B cell (primary cell): ENCODE data around the gene CORO2B. TPM values are rescaled to one million over a fixed set of nuclear protein-coding genes. Genes with fewer than 3 reads are reported as not detected.

Experiments used
- ATAC-seq: fragments of 200-7000 bp; cut with Tn5 transposase; one replicate; pipeline ENCODE4 v1.10.0; 2021; ENCODE audit warnings: low read depth, mild to moderate bottlenecking, moderate number of reproducible peaks, moderate library complexity
- CTCF ChIA-PET: fragments of 350-600 bp; sonication (Branson Sonifier 250); formaldehyde crosslinking; loops from one replicate; lab custom pipeline; 2021; ENCODE audit warnings: antibody characterized with exemption, inconsistent platforms; lab: Charles Lee
- POLR2A ChIA-PET: fragments of 350-600 bp; sonication (Branson Sonifier 250); formaldehyde crosslinking; loops from one replicate; lab custom pipeline; 2021; ENCODE audit warnings: antibody characterized with exemption; lab: Charles Lee
- DNase-seq: peaks from one replicate; pipeline ENCODE4 v3.0.0; 2013
- H2AFZ ChIP-seq: 2 replicates; pipeline ENCODE4 v1.6.1; 2012; ENCODE audit warnings: mild to moderate bottlenecking, low read depth, low read length; ENCODE audit not compliant: insufficient read depth, poor library complexity, severe bottlenecking
- H3K27ac ChIP-seq, 2 donors: 1 replicate in 1 of 2; 2 replicates in 1 of 2; pipeline ENCODE4 v1.5.1; 2012 to 2013; ENCODE audit warnings: low read length in 2 of 2, mild to moderate bottlenecking in 2 of 2, moderate library complexity in 1 of 2
- H3K27me3 ChIP-seq, 4 experiments: fragments of 200-600 bp in 1 of 4; sonication (generic) in 1 of 4; replicated peaks in 1 of 4; 1 replicate in 2 of 4; 2 replicates in 2 of 4; pipeline versions ENCODE4 v1.6.1 to v1.7.0; 2013 to 2016; ENCODE audit warnings: low read length in 3 of 4, mild to moderate bottlenecking in 2 of 4, mixed read lengths in 1 of 4, moderate library complexity in 1 of 4; ENCODE audit not compliant: insufficient read depth in 4 of 4, control insufficient read depth in 3 of 4; ENCODE audit errors: control extremely low read depth in 1 of 4
- H3K36me3 ChIP-seq, 2 experiments: replicated peaks in 1 of 2; 1 replicate in 1 of 2; 2 replicates in 1 of 2; pipeline versions ENCODE4 v1.6.1 to v1.7.1; 2013; ENCODE audit warnings: low read length in 1 of 2; ENCODE audit not compliant: insufficient read depth in 2 of 2, control insufficient read depth in 1 of 2; ENCODE audit errors: control extremely low read depth in 1 of 2, extremely low read depth in 1 of 2
- H3K4me1 ChIP-seq, 2 donors: fragments of 200-600 bp in 1 of 2; sonication (generic) in 1 of 2; 1 replicate in 1 of 2; 2 replicates in 1 of 2; pipeline versions ENCODE4 v1.5.1 to v1.6.1; 2013 to 2017; ENCODE audit warnings: low read length in 2 of 2; ENCODE audit not compliant: control insufficient read depth in 2 of 2, insufficient read depth in 2 of 2
- H3K4me2 ChIP-seq: replicated peaks from 2 replicates; pipeline ENCODE3; 2012; ENCODE audit warnings: mild to moderate bottlenecking, low read depth, low read length; ENCODE audit not compliant: poor library complexity, severe bottlenecking
- H3K4me3 ChIP-seq, 5 experiments: fragments of 200-600 bp in 1 of 5; sonication (generic) in 1 of 5; 1 replicate in 3 of 5; 2 replicates in 2 of 5; pipeline versions ENCODE4 v1.5.1 to v1.7.0; 2011 to 2016; ENCODE audit warnings: low read length in 4 of 5, mild to moderate bottlenecking in 4 of 5, low read depth in 2 of 5, control low read depth in 1 of 5, moderate library complexity in 1 of 5; ENCODE audit not compliant: insufficient read depth in 1 of 5; ENCODE audit errors: control extremely low read depth in 1 of 5, extremely low read depth in 1 of 5
- H3K79me2 ChIP-seq: fragments of 200-600 bp; sonication (generic); one replicate; pipeline ENCODE4 v1.6.0; 2016; ENCODE audit warnings: low read length; ENCODE audit not compliant: control insufficient read depth, insufficient read depth
- H3K9ac ChIP-seq: fragments of 200-600 bp; sonication (generic); 2 replicates; pipeline ENCODE4 v1.6.1; 2017; ENCODE audit warnings: mild to moderate bottlenecking, low read length, moderate library complexity
- H3K9me3 ChIP-seq, 3 donors: one replicate each; pipeline versions ENCODE4 v1.6.1 to v1.7.1; 2013; ENCODE audit warnings: low read length in 2 of 3; ENCODE audit not compliant: control insufficient read depth in 2 of 3, insufficient read depth in 1 of 3; ENCODE audit errors: control extremely low read depth in 1 of 3
- H4K20me1 ChIP-seq: 2 replicates; pipeline ENCODE4 v1.6.0; 2012; ENCODE audit warnings: mild to moderate bottlenecking, low read length; ENCODE audit not compliant: insufficient read depth, control insufficient read depth, poor library complexity, severe bottlenecking
- H3K27ac Mint-ChIP-seq: one replicate; pipeline ENCODE4 v1.8.0; 2021; ENCODE audit warnings: mixed read lengths
- H3K27me3 Mint-ChIP-seq: one replicate; pipeline ENCODE4 v1.8.0; 2021; ENCODE audit warnings: mixed read lengths
- H3K4me1 Mint-ChIP-seq: one replicate; pipeline ENCODE4 v1.8.0; 2021; ENCODE audit warnings: mixed read lengths
- H3K4me3 Mint-ChIP-seq: one replicate; pipeline ENCODE4 v1.8.0; 2021; ENCODE audit warnings: mixed read lengths
- H3K9me3 Mint-ChIP-seq: one replicate; pipeline ENCODE4 v1.8.0; 2022; ENCODE audit warnings: mixed read lengths; ENCODE audit not compliant: insufficient read depth
- CTCF ChIP-seq: fragments of 200-600 bp; IDR thresholded peaks from one replicate; pipeline ENCODE4 v1.8.0; 2022; ENCODE audit warnings: antibody characterized with exemption, mild to moderate bottlenecking
- EZH2 ChIP-seq: IDR thresholded peaks from 2 replicates; pipeline ENCODE4 v1.6.1; 2012; ENCODE audit warnings: borderline replicate concordance, low read depth, mild to moderate bottlenecking, moderate library complexity, low read length; ENCODE audit not compliant: insufficient read depth, poor library complexity, severe bottlenecking
- whole genome bisulfite sequencing: methylation state at CpG from one replicate; pipeline ENCODE4 v1.1.5; 2013; ENCODE audit warnings: missing lambda C conversion rate; ENCODE audit not compliant: insufficient coverage; 5-methylcytosine and 5-hydroxymethylcytosine counted together
- intact Hi-C: fragments of 100-400 bp; cut with micrococcal nuclease; formaldehyde crosslinking; loops from one replicate; pipeline ENCODE4 v1.10.0; 2022
- polyA plus RNA-seq: library from polyadenylated mRNA; depleted of rRNA; stranded (reverse); fragments of >200 nt; gene quantifications from 2 replicates; pipeline ENCODE4 v1.2.3, GENCODE V29; 2012
- total RNA-seq, 2 donors: library from RNA; stranded (reverse); fragments of 120-200 nt in 1 of 2; gene quantifications; 1 replicate in 1 of 2; 2 replicates in 1 of 2; pipeline versions ENCODE4 v1.2.3 to v1.2.4, GENCODE V29; 2013 to 2022

Gene CORO2B
- total and polyA plus RNA-seq, 2 donors (not counting 1 experiment from before 2014, with no cell fraction given): 9.5 to 11.3 TPM

GRCh38 chr15:68655686-68656437 is 77.1 kb downstream of the CORO2B start:
- 100% methylated on average over 1 of the region's 8 CpGs for WGBS
- Histone ChIP-seq H3K4me3 (no peak overlapping the region), H3K9me3 (peaks cover 0 to 2% (median 0%) of the 10 kb centered on the region in 3 donors), H3K9ac (no peak overlapping the region), H3K27me3 (peaks cover 0 to 2% (median 0%) of the 10 kb centered on the region in 4 experiments), H3K79me2 (no peaks in the 10 kb centered on the region), H4K20me1 (no peaks in the 10 kb centered on the region), H2AFZ (no peak overlapping the region), H3K27ac (no peak overlapping the region), H3K36me3 (no peaks in the 10 kb centered on the region), H3K4me2 (no peak overlapping the region), H3K4me1 (no peaks in the 10 kb centered on the region)
- TF ChIP-seq CTCF: no peak
- no peak for TF ChIP-seq EZH2
- no peak for ATAC-seq
- no peak for DNase-seq
- ChIA-PET CTCF (interaction anchor here (5.9 kb wide), 1 partner anchor 19 kb away, joined by 37 read pairs; no protein-coding TSS in a partner anchor), POLR2A (no interaction called here)
- no peak overlapping the region for H3K27ac Mint-ChIP-seq
- intact Hi-C loops: no loop called here
- H3K4me1 Mint-ChIP-seq: no peaks in the 10 kb centered on the region
- H3K9me3 Mint-ChIP-seq: no peaks in the 10 kb centered on the region
- peaks cover 8% of the 10 kb centered on the region for H3K27me3 Mint-ChIP-seq
- H3K4me3 Mint-ChIP-seq: no peak overlapping the region

GRCh38 chr15:68656438-68656739 is 77.6 kb downstream of the CORO2B start:
- Histone ChIP-seq H3K36me3 (no peaks in the 10 kb centered on the region), H3K4me1 (no peaks in the 10 kb centered on the region), H3K4me3 (no peak overlapping the region), H3K9ac (no peak overlapping the region), H3K27ac (no peak overlapping the region), H2AFZ (no peak overlapping the region), H3K9me3 (no peaks in the 10 kb centered on the region), H4K20me1 (no peaks in the 10 kb centered on the region), H3K27me3 (no peaks in the 10 kb centered on the region), H3K79me2 (no peaks in the 10 kb centered on the region), H3K4me2 (no peak overlapping the region)
- H3K27me3 Mint-ChIP-seq: peaks cover 5% of the 10 kb centered on the region
- no peak for TF ChIP-seq EZH2
- TF ChIP-seq CTCF: no peak
- intact Hi-C loops: no loop called here
- no peak overlapping the region for H3K27ac Mint-ChIP-seq
- DNase-seq (no peak), ATAC-seq (no peak)
- WGBS: 83% methylated on average over 1 of the region's 1 CpG
- no peak overlapping the region for H3K4me3 Mint-ChIP-seq
- ChIA-PET POLR2A (no interaction called here), CTCF (no interaction called here)
- H3K9me3 Mint-ChIP-seq: no peaks in the 10 kb centered on the region
- H3K4me1 Mint-ChIP-seq: no peaks in the 10 kb centered on the region
